T-helper 2 cell treated with Interferon-gamma antibody and Interleukin-4, amounts not matched to agents 5 μg/mL and 100 μg/mL, for 36 hours (primary cell): ENCODE data around the gene FARP1.
"Not testable (repeated sequence)": the region's sequence is repeated elsewhere in the genome, so short reads cannot be mapped to it uniquely, and the experiment has no call there.

Source experiments
- DNase-seq: peaks from one replicate; pipeline ENCODE4 v3.0.0; 2021; ENCODE audit warnings: low spot score
- H3K27ac Mint-ChIP-seq: one replicate; pipeline ENCODE4 v1.8.0; 2021; ENCODE audit warnings: mild to moderate bottlenecking, mixed read lengths
- H3K27me3 Mint-ChIP-seq: one replicate; pipeline ENCODE4 v1.8.0; 2021; ENCODE audit warnings: low read depth, mixed read lengths
- H3K36me3 Mint-ChIP-seq: one replicate; pipeline ENCODE4 v1.8.0; 2021; ENCODE audit warnings: low read depth, mixed read lengths
- H3K4me1 Mint-ChIP-seq: one replicate; pipeline ENCODE4 v1.8.0; 2021; ENCODE audit warnings: low read depth, mixed read lengths
- H3K4me3 Mint-ChIP-seq: one replicate; pipeline ENCODE4 v1.8.0; 2022; ENCODE audit warnings: mild to moderate bottlenecking, moderate library complexity, mixed read lengths
- H3K9me3 Mint-ChIP-seq: one replicate; pipeline ENCODE4 v1.8.0; 2021; ENCODE audit warnings: mixed read lengths

FARP1 gene

GRCh38 chr13:98269386-98269785, 126.5 kb downstream of the FARP1 start:
- Mint-ChIP-seq H3K27me3 (no peaks in the 10 kb centered on the region), H3K4me3 (no peak overlapping the region)

GRCh38 chr13:98270819-98271218, 127.9 kb downstream of the FARP1 start:
- H3K9me3 Mint-ChIP-seq: no peaks in the 10 kb centered on the region
- H3K36me3 Mint-ChIP-seq: no peaks in the 10 kb centered on the region
- no peaks in the 10 kb centered on the region for H3K4me1 Mint-ChIP-seq
- DNase-seq: no peak
- no peak overlapping the region for H3K4me3 Mint-ChIP-seq
- H3K27ac Mint-ChIP-seq: no peak overlapping the region
- no peaks in the 10 kb centered on the region for H3K27me3 Mint-ChIP-seq

More at GRCh38 chr13:98269386-98269785, 126.5 kb downstream of the FARP1 start:
- Mint-ChIP-seq H3K27ac (no peak overlapping the region), H3K9me3 (no peaks in the 10 kb centered on the region), H3K4me1 (no peaks in the 10 kb centered on the region), H3K36me3 (no peaks in the 10 kb centered on the region)
- no peak for DNase-seq

- not testable (repeated sequence) for H3K4me3 Mint-ChIP-seq, H3K27ac Mint-ChIP-seq, H3K27me3 Mint-ChIP-seq, DNase-seq, H3K36me3 Mint-ChIP-seq, H3K9me3 Mint-ChIP-seq, H3K4me1 Mint-ChIP-seq
These were observed 128.8 kb downstream of the FARP1 start for GRCh38 chr13:98271646-98272045.

GRCh38 chr13:98272549-98272948, 129.7 kb downstream of the FARP1 start:
- Mint-ChIP-seq H3K27ac (no peak overlapping the region), H3K4me3 (no peak overlapping the region), H3K4me1 (no peaks in the 10 kb centered on the region), H3K27me3 (no peaks in the 10 kb centered on the region), H3K36me3 (no peaks in the 10 kb centered on the region), H3K9me3 (no peaks in the 10 kb centered on the region)
- DNase-seq: no peak

GRCh38 chr13:98273067-98273823, 130.4 kb downstream of the FARP1 start:
- Mint-ChIP-seq H3K4me1 (no peaks in the 10 kb centered on the region), H3K27ac (no peak overlapping the region), H3K36me3 (no peaks in the 10 kb centered on the region), H3K9me3 (no peaks in the 10 kb centered on the region), H3K4me3 (no peak overlapping the region), H3K27me3 (no peaks in the 10 kb centered on the region)
- no peak for DNase-seq

- Mint-ChIP-seq H3K27me3 (no peaks in the 10 kb centered on the region), H3K36me3 (no peaks in the 10 kb centered on the region), H3K4me1 (no peaks in the 10 kb centered on the region), H3K27ac (no peak overlapping the region), H3K4me3 (no peak overlapping the region), H3K9me3 (no peaks in the 10 kb centered on the region)
- no peak for DNase-seq
These were observed 131.2 kb downstream of the FARP1 start for GRCh38 chr13:98273824-98274742.

GRCh38 chr13:98274921-98275487, 132.1 kb downstream of the FARP1 start:
- no peak overlapping the region for H3K4me3 Mint-ChIP-seq
- H3K4me1 Mint-ChIP-seq: peaks cover 2% of the 10 kb centered on the region
- DNase-seq: no peak
- H3K27ac Mint-ChIP-seq: no peak overlapping the region
- H3K9me3 Mint-ChIP-seq: no peaks in the 10 kb centered on the region
- no peaks in the 10 kb centered on the region for H3K36me3 Mint-ChIP-seq
- H3K27me3 Mint-ChIP-seq: no peaks in the 10 kb centered on the region

- peaks cover 2% of the 10 kb centered on the region for H3K4me1 Mint-ChIP-seq
- H3K4me3 Mint-ChIP-seq: no peak overlapping the region
- no peak overlapping the region for H3K27ac Mint-ChIP-seq
- H3K27me3 Mint-ChIP-seq: no peaks in the 10 kb centered on the region
- DNase-seq: no peak
- no peaks in the 10 kb centered on the region for H3K9me3 Mint-ChIP-seq
- H3K36me3 Mint-ChIP-seq: no peaks in the 10 kb centered on the region
These were observed 132.8 kb downstream of the FARP1 start for GRCh38 chr13:98275681-98276171.

GRCh38 chr13:98276486-98276885, 133.6 kb downstream of the FARP1 start:
- no peaks in the 10 kb centered on the region for H3K27me3 Mint-ChIP-seq
- no peak overlapping the region for H3K4me3 Mint-ChIP-seq
- no peaks in the 10 kb centered on the region for H3K36me3 Mint-ChIP-seq
- H3K4me1 Mint-ChIP-seq: peaks cover 2% of the 10 kb centered on the region
- DNase-seq: no peak
- no peak overlapping the region for H3K27ac Mint-ChIP-seq
- no peaks in the 10 kb centered on the region for H3K9me3 Mint-ChIP-seq

GRCh38 chr13:98278068-98278724, 135.3 kb downstream of the FARP1 start:
- Mint-ChIP-seq H3K9me3 (no peaks in the 10 kb centered on the region), H3K27me3 (no peaks in the 10 kb centered on the region), H3K36me3 (no peaks in the 10 kb centered on the region), H3K4me1 (peaks cover 2% of the 10 kb centered on the region), H3K27ac (no peak overlapping the region), H3K4me3 (no peak overlapping the region)
- DNase-seq: no peak

- H3K27ac Mint-ChIP-seq: no peak overlapping the region
These were observed 136.7 kb downstream of the FARP1 start for GRCh38 chr13:98279473-98280175.

GRCh38 chr13:98280176-98280510, 137.2 kb downstream of the FARP1 start:
- Mint-ChIP-seq H3K27ac (no peak overlapping the region), H3K4me1 (peaks cover 2% of the 10 kb centered on the region), H3K9me3 (no peaks in the 10 kb centered on the region), H3K27me3 (no peaks in the 10 kb centered on the region), H3K4me3 (peak overlapping the region; percentile 72), H3K36me3 (no peaks in the 10 kb centered on the region)
- DNase-seq: no peak

More at GRCh38 chr13:98279473-98280175, 136.7 kb downstream of the FARP1 start:
- Mint-ChIP-seq H3K4me1 (peaks cover 2% of the 10 kb centered on the region), H3K27me3 (no peaks in the 10 kb centered on the region), H3K36me3 (no peaks in the 10 kb centered on the region), H3K9me3 (no peaks in the 10 kb centered on the region), H3K4me3 (peak overlapping the region; percentile 72)
- DNase-seq: no peak

- no peak for DNase-seq
- Mint-ChIP-seq H3K27ac (no peak overlapping the region), H3K9me3 (no peaks in the 10 kb centered on the region), H3K27me3 (no peaks in the 10 kb centered on the region), H3K4me3 (no peak overlapping the region), H3K36me3 (no peaks in the 10 kb centered on the region), H3K4me1 (peaks cover 2% of the 10 kb centered on the region)
These were observed 141.8 kb downstream of the FARP1 start for GRCh38 chr13:98284679-98285078.
